Activated CD8-positive, alpha-beta T cell treated with anti-CD3 and anti-CD28 coated beads for 36 hours (primary cell): ENCODE results near the gene GLMN. TPM values are rescaled to one million over a fixed set of nuclear protein-coding genes. Genes with fewer than 3 reads are reported as not detected.
"Not testable (repeated sequence)": the region's sequence is repeated elsewhere in the genome, so short reads cannot be mapped to it uniquely, and the experiment has no call there.

Source experiments
- ATAC-seq: fragments of 200-7000 bp; cut with Tn5 transposase; one replicate; pipeline ENCODE4 v1.10.0; 2021; ENCODE audit warnings: mild to moderate bottlenecking, moderate library complexity
- CTCF ChIA-PET: fragments of 350-600 bp; sonication (Branson Sonifier 250); formaldehyde crosslinking; loops from one replicate; lab custom pipeline; 2021; ENCODE audit warnings: antibody characterized with exemption; lab: Charles Lee
- POLR2A ChIA-PET: fragments of 350-600 bp; sonication (Branson Sonifier 250); formaldehyde crosslinking; loops from one replicate; lab custom pipeline; 2021; ENCODE audit warnings: antibody characterized with exemption; lab: Charles Lee
- DNase-seq: peaks from one replicate; pipeline ENCODE4 v3.0.0-alpha.2; 2020
- H3K27ac Mint-ChIP-seq: one replicate; pipeline ENCODE4 v1.8.0; 2021; ENCODE audit warnings: mild to moderate bottlenecking, mixed read lengths
- H3K27me3 Mint-ChIP-seq: one replicate; pipeline ENCODE4 v1.8.0; 2021; ENCODE audit warnings: mixed read lengths
- H3K36me3 Mint-ChIP-seq: one replicate; pipeline ENCODE4 v1.8.0; 2021; ENCODE audit warnings: low read depth, mixed read lengths
- H3K4me1 Mint-ChIP-seq: one replicate; pipeline ENCODE4 v1.8.0; 2021; ENCODE audit warnings: low read depth, mixed read lengths
- H3K4me3 Mint-ChIP-seq: one replicate; pipeline ENCODE4 v1.8.0; 2021; ENCODE audit warnings: mild to moderate bottlenecking, moderate library complexity, mixed read lengths
- H3K9me3 Mint-ChIP-seq: one replicate; pipeline ENCODE4 v1.8.0; 2021; ENCODE audit warnings: mixed read lengths
- intact Hi-C: fragments of 100-400 bp; cut with micrococcal nuclease; formaldehyde crosslinking; loops from one replicate; pipeline ENCODE4 v1.10.0; 2022
- total RNA-seq, 2 experiments: library from RNA; stranded (reverse); gene quantifications; one replicate each; pipeline ENCODE4 v1.2.3, GENCODE V29; 2021
- TF ChIP-seq, protein P1 (sequence below): fragments of 200-600 bp; IDR thresholded peaks from one replicate; pipeline ENCODE4 v1.8.0; 2022; ENCODE audit warnings: antibody characterized with exemption, mild to moderate bottlenecking

GLMN gene
- total RNA-seq, 2 experiments from 2014 or later: 16.8 TPM

DNA sequence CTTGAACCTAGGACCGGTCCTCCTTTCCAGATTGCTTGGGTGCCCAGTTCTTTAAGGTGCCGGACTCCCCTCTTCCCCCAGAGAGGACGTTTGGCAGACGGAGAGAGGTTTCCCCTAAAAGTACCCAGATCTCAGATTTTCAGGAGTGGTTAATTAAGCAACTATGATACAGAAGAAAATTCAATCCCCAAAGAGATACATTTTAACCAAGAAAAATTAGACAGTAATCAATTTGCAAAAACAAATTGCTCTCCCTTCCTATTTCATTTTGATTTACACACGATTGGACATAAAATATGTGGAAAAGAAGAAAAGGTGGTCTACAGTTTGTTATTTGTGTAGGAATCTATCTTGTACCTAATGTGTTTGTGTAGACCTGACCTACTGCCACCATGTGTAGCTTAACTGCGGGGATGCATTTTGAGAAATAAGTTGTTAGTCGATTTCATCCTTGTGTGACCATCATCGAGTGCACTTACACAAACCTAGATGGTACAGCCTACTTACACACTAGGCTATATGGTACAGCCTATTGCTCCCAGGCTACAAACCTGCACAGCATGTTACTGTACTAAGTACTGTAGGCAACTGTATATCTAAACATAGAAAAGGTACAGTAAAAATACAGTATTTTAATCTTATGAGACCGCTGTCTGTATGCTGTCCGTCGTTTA is 827 bp upstream of the GLMN start:
- POLR2A ChIA-PET: interaction anchor here (1.0 to 1.7 kb wide), 9 partner anchors 9 to 238 kb away, joined by 3 to 7 read pairs (median 3); partner anchors contain the start of gene GFI1
- TF ChIP-seq, protein P1, sequence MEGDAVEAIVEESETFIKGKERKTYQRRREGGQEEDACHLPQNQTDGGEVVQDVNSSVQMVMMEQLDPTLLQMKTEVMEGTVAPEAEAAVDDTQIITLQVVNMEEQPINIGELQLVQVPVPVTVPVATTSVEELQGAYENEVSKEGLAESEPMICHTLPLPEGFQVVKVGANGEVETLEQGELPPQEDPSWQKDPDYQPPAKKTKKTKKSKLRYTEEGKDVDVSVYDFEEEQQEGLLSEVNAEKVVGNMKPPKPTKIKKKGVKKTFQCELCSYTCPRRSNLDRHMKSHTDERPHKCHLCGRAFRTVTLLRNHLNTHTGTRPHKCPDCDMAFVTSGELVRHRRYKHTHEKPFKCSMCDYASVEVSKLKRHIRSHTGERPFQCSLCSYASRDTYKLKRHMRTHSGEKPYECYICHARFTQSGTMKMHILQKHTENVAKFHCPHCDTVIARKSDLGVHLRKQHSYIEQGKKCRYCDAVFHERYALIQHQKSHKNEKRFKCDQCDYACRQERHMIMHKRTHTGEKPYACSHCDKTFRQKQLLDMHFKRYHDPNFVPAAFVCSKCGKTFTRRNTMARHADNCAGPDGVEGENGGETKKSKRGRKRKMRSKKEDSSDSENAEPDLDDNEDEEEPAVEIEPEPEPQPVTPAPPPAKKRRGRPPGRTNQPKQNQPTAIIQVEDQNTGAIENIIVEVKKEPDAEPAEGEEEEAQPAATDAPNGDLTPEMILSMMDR: no peak
- CTCF ChIA-PET: interaction anchor here (0.9 to 1.1 kb wide), 3 partner anchors 11 to 519 kb away, joined by 3 to 5 read pairs (median 3); no protein-coding TSS in a partner anchor
- peaks cover 38% of the 10 kb centered on the region for H3K36me3 Mint-ChIP-seq
- no peaks in the 10 kb centered on the region for H3K9me3 Mint-ChIP-seq
- H3K27ac Mint-ChIP-seq: peak overlapping the region; percentile 98
- ATAC-seq (no peak), DNase-seq (no peak)
- intact Hi-C loops: loop anchor here (10.0 kb wide), 1 partner anchor 295 kb away; no protein-coding TSS in a partner anchor
- H3K4me1 Mint-ChIP-seq: peaks cover 30% of the 10 kb centered on the region
- no peaks in the 10 kb centered on the region for H3K27me3 Mint-ChIP-seq
- peak overlapping the region; percentile 84 for H3K4me3 Mint-ChIP-seq

GRCh38 chr1:92298213-92298572 is 594 bp downstream of the GLMN start:
- Mint-ChIP-seq H3K27me3 (no peaks in the 10 kb centered on the region), H3K27ac (peak overlapping the region; percentile 98), H3K4me1 (peaks cover 33% of the 10 kb centered on the region), H3K9me3 (no peaks in the 10 kb centered on the region), H3K4me3 (peak overlapping the region; percentile 84), H3K36me3 (peaks cover 43% of the 10 kb centered on the region)
- POLR2A ChIA-PET: interaction anchor here (0.6 to 1.7 kb wide), 5 partner anchors 20 to 240 kb away, joined by 3 to 7 read pairs (median 3); no protein-coding TSS in a partner anchor
- TF ChIP-seq, protein P1: peak; percentile 53
- DNase-seq (no peak), ATAC-seq (no peak)
- CTCF ChIA-PET: interaction anchor here (0.6 to 1.2 kb wide), 8 partner anchors 10 to 305 kb away, joined by 3 to 7 read pairs (median 3); no protein-coding TSS in a partner anchor
- intact Hi-C loops: loop anchor here (10.0 kb wide), 1 partner anchor 293 kb away; no protein-coding TSS in a partner anchor

GRCh38 chr1:92291372-92291999 is 7.3 kb downstream of the GLMN start:
- Mint-ChIP-seq H3K4me1 (peaks cover 13% of the 10 kb centered on the region), H3K27ac (no peak overlapping the region), H3K4me3 (no peak overlapping the region), H3K36me3 (peaks cover 51% of the 10 kb centered on the region), H3K27me3 (no peaks in the 10 kb centered on the region), H3K9me3 (no peaks in the 10 kb centered on the region)
- ChIA-PET CTCF (interaction anchor here (0.5 to 2.0 kb wide), 15 partner anchors 9 to 333 kb away, joined by 3 to 36 read pairs (median 3); partner anchors contain the start of gene BTBD8), POLR2A (interaction anchor here (0.9 kb wide), 1 partner anchor 8 kb away, joined by 3 read pairs; the partner anchor contains the start of genes GLMN and RPAP2)
- TF ChIP-seq, protein P1: peak; percentile 55
- DNase-seq (no peak), ATAC-seq (no peak)
- intact Hi-C loops: loop anchor here (10.0 kb wide), 1 partner anchor 287 kb away; no protein-coding TSS in a partner anchor

- Mint-ChIP-seq H3K36me3 (peaks cover 78% of the 10 kb centered on the region), H3K4me1 (peaks cover 23% of the 10 kb centered on the region)
- H3K27ac Mint-ChIP-seq, ATAC-seq, POLR2A ChIA-PET, H3K4me3 Mint-ChIP-seq, CTCF ChIA-PET, DNase-seq, H3K27me3 Mint-ChIP-seq, intact Hi-C loops, H3K9me3 Mint-ChIP-seq: not testable (repeated sequence)
Measured at GRCh38 chr1:92281411-92281810, 17.4 kb downstream of the GLMN start.

DNA sequence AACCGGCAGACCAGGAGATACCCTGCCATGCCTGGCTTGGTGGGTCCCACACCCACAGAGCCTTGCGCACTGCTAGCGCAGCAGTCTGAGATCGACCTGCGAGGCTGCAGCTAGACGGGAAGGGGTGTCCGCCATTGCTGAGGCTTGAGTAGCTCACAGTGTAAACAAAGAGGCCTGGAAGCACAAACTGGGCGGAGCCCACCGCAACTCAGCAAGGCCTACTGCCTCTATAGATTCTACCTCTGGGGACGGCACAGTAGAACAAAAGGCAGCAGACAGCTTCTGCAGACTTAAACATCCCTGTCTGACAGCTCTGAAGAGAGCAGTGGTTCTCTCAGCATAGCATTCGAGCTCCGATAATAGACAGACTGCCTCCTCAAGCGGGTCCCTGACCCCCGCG is 19.0 kb downstream of the GLMN start:
- intact Hi-C loops, H3K4me3 Mint-ChIP-seq, H3K9me3 Mint-ChIP-seq, DNase-seq, ATAC-seq, H3K27me3 Mint-ChIP-seq, H3K27ac Mint-ChIP-seq: not testable (repeated sequence)
- ChIA-PET CTCF (interaction anchor here (1.2 kb wide), 1 partner anchor 11 kb away, joined by 3 read pairs; no protein-coding TSS in a partner anchor), POLR2A (interaction anchor here (1.1 kb wide), 1 partner anchor 384 kb away, joined by 4 read pairs; no protein-coding TSS in a partner anchor)
- Mint-ChIP-seq H3K36me3 (peaks cover 72% of the 10 kb centered on the region), H3K4me1 (peaks cover 25% of the 10 kb centered on the region)
